Mammary epithelial cell (primary cell): ENCODE measurements around the gene CHCHD5.

Experiments
- CTCF ChIP-seq, 2 donors: IDR thresholded peaks in 1 of 2; conservative IDR thresholded peaks in 1 of 2; 2 replicates each; pipeline ENCODE4 v1.5.1; 2011 to 2012; ENCODE audit warnings: inconsistent platforms in 2 of 2, low read length in 2 of 2, mild to moderate bottlenecking in 2 of 2, control low read depth in 1 of 2, low read depth in 1 of 2; ENCODE audit not compliant: insufficient read depth in 1 of 2; ENCODE audit errors: extremely low read depth in 1 of 2
- EZH2 ChIP-seq: IDR thresholded peaks from 2 replicates; pipeline ENCODE4 v1.6.1; 2012; ENCODE audit warnings: low read length, inconsistent platforms, borderline replicate concordance

GRCh38 chr2:112629224-112629623 lies 44.8 kb downstream of the CHCHD5 start:
- TF ChIP-seq CTCF (conservative IDR thresholded peaks at IDR 0.05 in 1 of 2, IDR thresholded peaks at IDR 0.05 in 1 of 2; ENCODE audit: extremely low read depth in 1 of 2, insufficient read depth in 1 of 2, low read depth in 1 of 2, low read length in 2 of 2) (no peak), EZH2 (no peak)
